Activated naive CD8-positive, alpha-beta T cell treated with anti-CD3 and anti-CD28 coated beads, Interleukin-2, amount 10 ng/mL, durations not matched to agents 7 days and 5 days (primary cell): Measurements from ENCODE around the gene CNPY2. TPM values are rescaled to one million over a fixed set of nuclear protein-coding genes. Genes with fewer than 3 reads are reported as not detected.
"Not testable (repeated sequence)": the region's sequence is repeated elsewhere in the genome, so short reads cannot be mapped to it uniquely, and the experiment has no call there.

Source experiments
- ATAC-seq: fragments of 150-1000 bp; cut with Tn5 transposase; one replicate; pipeline ENCODE4 v1.10.0; 2021; ENCODE audit warnings: low read depth, moderate library complexity
- POLR2A ChIA-PET: fragments of 350-600 bp; sonication (Branson Sonifier 250); formaldehyde crosslinking; loops from one replicate; lab custom pipeline; 2021; ENCODE audit warnings: antibody characterized with exemption; lab: Charles Lee
- DNase-seq: peaks from one replicate; pipeline ENCODE4 v3.0.0; 2021
- H3K27ac Mint-ChIP-seq: one replicate; pipeline ENCODE4 v1.8.0; 2022; ENCODE audit warnings: mild to moderate bottlenecking, mixed read lengths
- H3K27me3 Mint-ChIP-seq: one replicate; pipeline ENCODE4 v1.8.0; 2022; ENCODE audit warnings: mild to moderate bottlenecking, moderate library complexity, mixed read lengths
- H3K36me3 Mint-ChIP-seq: one replicate; pipeline ENCODE4 v1.8.0; 2021; ENCODE audit warnings: mild to moderate bottlenecking, mixed read lengths
- H3K4me1 Mint-ChIP-seq: one replicate; pipeline ENCODE4 v1.8.0; 2021; ENCODE audit warnings: mixed read lengths
- H3K4me3 Mint-ChIP-seq: one replicate; pipeline ENCODE4 v1.8.0; 2022; ENCODE audit warnings: mild to moderate bottlenecking, moderate library complexity, mixed read lengths
- H3K9me3 Mint-ChIP-seq: one replicate; pipeline ENCODE4 v1.8.0; 2021; ENCODE audit warnings: mixed read lengths
- total RNA-seq, 2 experiments: library from RNA; stranded (reverse); gene quantifications; one replicate each; pipeline ENCODE4 v1.2.3, GENCODE V29; 2021

The CNPY2 gene
- total RNA-seq, 2 experiments from 2014 or later = 85.6 to 89.0 TPM

DNA sequence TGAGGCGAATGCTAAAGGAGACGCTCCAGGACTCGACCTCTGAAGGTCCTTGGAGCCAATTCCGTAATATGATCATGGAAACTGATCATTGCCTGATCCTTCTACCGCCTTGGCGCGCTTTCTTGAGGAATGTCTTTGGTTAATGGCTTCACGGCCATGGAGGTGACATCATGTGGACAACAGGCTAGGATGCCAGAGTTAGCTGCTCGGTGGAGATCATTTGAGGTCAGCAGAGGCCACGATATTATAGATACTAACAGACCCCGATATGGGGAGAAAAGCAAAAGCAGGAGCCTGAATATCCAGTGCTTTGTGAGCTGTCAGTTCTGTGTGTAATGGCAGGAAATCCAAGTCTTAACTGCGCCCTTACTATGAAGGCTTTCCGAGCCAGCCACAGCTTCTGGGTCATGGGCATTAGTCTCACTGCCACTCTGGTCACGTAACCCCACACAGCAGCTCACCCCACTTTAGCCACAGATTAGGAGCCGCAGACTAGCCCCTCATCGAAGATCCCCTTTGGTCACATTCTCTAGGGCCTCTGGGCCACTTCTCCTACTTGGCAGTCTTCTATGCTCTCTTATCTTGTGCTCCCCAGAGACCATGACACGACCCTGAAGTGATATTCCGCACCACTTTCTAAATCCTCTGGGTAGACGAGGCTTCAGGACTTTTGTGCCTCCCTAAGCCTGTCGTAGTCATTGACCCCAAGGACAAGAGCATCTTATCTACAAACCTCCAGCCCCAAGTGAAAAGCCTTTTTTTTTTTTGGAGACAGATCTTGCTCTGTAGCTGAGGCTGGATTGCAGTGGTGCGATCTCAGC, 14.9 kb downstream of the CNPY2 start:
- Mint-ChIP-seq H3K4me1 (peaks cover 35% of the 10 kb centered on the region), H3K27ac (peak overlapping the region; percentile 92), H3K27me3 (no peaks in the 10 kb centered on the region), H3K9me3 (no peaks in the 10 kb centered on the region), H3K4me3 (peak overlapping the region; percentile 96), H3K36me3 (peaks cover 21% of the 10 kb centered on the region)
- DNase-seq = no peak
- POLR2A ChIA-PET = interaction anchor here (0.6 to 3.5 kb wide), 5 partner anchors 10 to 111 kb away, joined by 3 to 16 read pairs (median 6); partner anchors contain the start of gene COQ10A
- ATAC-seq = no peak

DNA sequence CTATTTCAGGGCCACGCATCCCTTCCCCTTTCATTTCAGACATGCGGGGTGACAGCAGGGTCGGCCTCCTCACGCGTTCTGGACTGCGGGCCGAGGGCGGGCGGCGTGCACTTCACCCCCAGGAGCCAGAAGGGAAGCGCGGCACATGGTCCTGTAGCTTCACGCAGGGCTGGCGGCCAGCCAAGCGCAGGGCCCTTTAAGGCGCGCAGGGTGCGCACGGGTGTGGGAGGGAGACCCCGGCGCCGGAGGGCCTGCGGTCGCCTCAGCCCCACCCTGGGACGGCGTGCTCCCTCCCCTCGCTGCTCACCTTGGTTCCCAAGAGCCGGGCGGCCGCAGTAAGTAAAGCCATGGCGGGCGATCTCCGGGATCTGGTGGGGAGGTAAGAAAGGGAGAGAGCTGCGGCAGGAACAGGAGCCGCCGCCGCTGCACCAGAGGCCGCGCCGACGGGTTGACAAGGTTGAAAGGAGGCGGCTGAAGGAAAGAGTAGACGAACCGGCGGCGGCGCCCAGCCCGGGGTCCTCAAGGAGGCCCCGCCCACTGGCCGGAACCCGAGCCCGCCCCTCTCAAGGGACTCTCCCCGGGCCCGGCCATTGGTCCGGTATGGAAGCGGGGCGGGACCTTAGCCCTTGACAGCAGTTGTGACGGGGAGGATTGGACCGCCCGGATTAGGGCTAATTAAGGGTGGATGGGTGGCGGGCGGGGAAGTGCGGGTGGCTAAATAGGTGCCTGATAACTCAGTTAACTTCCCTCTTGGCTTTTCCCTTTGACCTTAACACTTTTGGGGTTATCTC, 15.7 kb downstream of the CNPY2 start, which contains the start of gene CS:
Gene CS, minus strand, starts transcription at position 478 of the 791 bp plus-strand sequence. Its CDS starts 129 bp downstream, at position 349.
- POLR2A ChIA-PET = interaction anchor here (0.6 to 3.5 kb wide), 9 partner anchors 10 to 110 kb away, joined by 3 to 16 read pairs (median 6); partner anchors contain the start of genes CNPY2, COQ10A, PAN2 and STAT2
- no peaks in the 10 kb centered on the region for H3K9me3 Mint-ChIP-seq
- peak within 1 kb of the TSS; percentile 96 for H3K4me3 Mint-ChIP-seq
- ATAC-seq (peak; percentile 96), DNase-seq (peak; percentile 98)
- peak within 1 kb of the TSS; percentile 92 for H3K27ac Mint-ChIP-seq
- no peaks in the 10 kb centered on the region for H3K27me3 Mint-ChIP-seq
- H3K36me3 Mint-ChIP-seq = peaks cover 19% of the 10 kb centered on the region
- peaks cover 35% of the 10 kb centered on the region for H3K4me1 Mint-ChIP-seq

DNA sequence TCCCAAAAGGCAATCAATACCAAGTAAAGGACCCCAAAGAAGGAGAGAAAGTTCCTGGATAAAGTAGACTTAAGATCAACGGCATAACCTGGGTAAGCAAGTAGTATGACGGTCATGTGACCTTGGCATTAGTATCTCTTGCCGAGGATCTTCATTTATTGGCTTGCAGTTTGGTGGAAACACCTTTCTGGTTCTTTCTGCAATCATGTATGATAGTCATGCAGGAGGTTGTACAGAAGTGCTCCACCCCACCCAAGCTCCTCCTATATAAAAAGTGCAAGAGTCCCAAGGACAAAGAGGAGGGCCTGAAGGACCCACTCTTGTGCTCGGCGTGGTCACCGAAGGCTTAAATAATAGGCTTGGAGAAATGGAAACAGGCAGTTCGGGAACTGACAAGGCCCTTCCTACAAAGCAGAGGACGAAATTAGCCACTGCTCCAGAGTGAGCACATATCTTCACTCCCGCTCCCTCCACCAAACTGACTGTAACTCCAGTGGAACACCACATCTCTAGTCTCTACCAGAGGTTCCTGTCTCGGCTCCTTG, 16.4 kb downstream of the CNPY2 start:
- Mint-ChIP-seq H3K27me3 (no peaks in the 10 kb centered on the region), H3K36me3 (peaks cover 18% of the 10 kb centered on the region), H3K4me3 (peak overlapping the region; percentile 96), H3K4me1 (peaks cover 37% of the 10 kb centered on the region), H3K9me3 (no peaks in the 10 kb centered on the region), H3K27ac (peak overlapping the region; percentile 92)
- POLR2A ChIA-PET = interaction anchor here (1.0 to 3.5 kb wide), 8 partner anchors 9 to 196 kb away, joined by 3 to 16 read pairs (median 7); partner anchors contain the start of genes CNPY2, COQ10A, PA2G4 and PAN2
- DNase-seq (no peak), ATAC-seq (peak; percentile 8)

GRCh38 chr12:56298828-56299227, 17.0 kb downstream of the CNPY2 start:
- H3K36me3 Mint-ChIP-seq = peaks cover 20% of the 10 kb centered on the region
- POLR2A ChIA-PET = interaction anchor here (0.6 to 3.5 kb wide), 11 partner anchors 8 to 341 kb away, joined by 3 to 16 read pairs (median 4); partner anchors contain the start of genes CNPY2, COQ10A, PA2G4 and PAN2
- DNase-seq = no peak
- H3K27me3 Mint-ChIP-seq = no peaks in the 10 kb centered on the region
- H3K9me3 Mint-ChIP-seq = no peaks in the 10 kb centered on the region
- ATAC-seq = no peak
- H3K4me3 Mint-ChIP-seq = peak overlapping the region; percentile 96
- peaks cover 37% of the 10 kb centered on the region for H3K4me1 Mint-ChIP-seq
- H3K27ac Mint-ChIP-seq = peak overlapping the region; percentile 92

GRCh38 chr12:56297400-56297799, 18.4 kb downstream of the CNPY2 start:
- Mint-ChIP-seq H3K27me3 (no peaks in the 10 kb centered on the region), H3K27ac (peak overlapping the region; percentile 30), H3K9me3 (no peaks in the 10 kb centered on the region), H3K4me3 (peak overlapping the region; percentile 40), H3K4me1 (peaks cover 41% of the 10 kb centered on the region), H3K36me3 (peaks cover 22% of the 10 kb centered on the region)
- POLR2A ChIA-PET = no interaction called here
- DNase-seq (no peak), ATAC-seq (no peak)

DNA sequence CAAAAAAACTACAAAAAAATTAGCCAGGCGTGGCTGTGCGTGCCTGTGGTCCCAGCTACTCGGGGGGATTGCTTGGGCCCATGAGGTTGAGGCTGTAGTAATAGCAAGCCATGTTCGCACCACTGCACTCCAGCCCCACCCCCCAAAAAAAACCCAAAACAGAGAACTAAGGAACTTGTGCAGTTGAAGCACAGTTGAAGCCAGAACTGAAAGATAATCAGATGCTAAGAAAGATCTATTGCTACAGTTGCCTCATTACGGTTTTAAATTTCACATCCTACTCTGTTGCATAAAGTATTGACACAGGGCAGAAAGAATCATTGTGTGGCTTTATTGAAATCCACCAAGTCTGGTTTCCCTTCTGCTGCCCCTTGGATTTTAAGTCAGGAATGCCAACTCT, 19.5 kb downstream of the CNPY2 start:
- peak overlapping the region; percentile 54 for H3K27ac Mint-ChIP-seq
- peaks cover 22% of the 10 kb centered on the region for H3K36me3 Mint-ChIP-seq
- H3K9me3 Mint-ChIP-seq = no peaks in the 10 kb centered on the region
- no peak overlapping the region for H3K4me3 Mint-ChIP-seq
- no peaks in the 10 kb centered on the region for H3K27me3 Mint-ChIP-seq
- DNase-seq (no peak), ATAC-seq (no peak)
- POLR2A ChIA-PET = no interaction called here
- peaks cover 43% of the 10 kb centered on the region for H3K4me1 Mint-ChIP-seq

DNA sequence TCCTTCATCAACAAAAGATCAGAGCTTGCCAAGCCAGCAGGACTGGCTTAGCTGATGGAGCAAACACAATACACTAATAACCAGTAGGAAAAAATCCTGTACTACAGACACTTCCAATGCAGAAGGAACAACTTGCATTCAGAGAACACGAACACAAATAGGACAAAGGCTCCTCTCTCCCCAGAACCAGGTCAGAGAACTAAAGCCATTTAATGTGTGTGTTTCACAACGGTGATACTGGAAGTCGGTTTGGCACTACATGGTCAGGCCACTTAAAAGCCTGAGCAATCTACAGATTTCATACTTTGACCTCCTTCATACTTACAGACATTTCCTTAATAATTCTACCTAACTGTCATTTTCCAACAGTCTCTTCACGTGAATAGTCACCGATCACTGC, 22.0 kb downstream of the CNPY2 start:
- Mint-ChIP-seq H3K9me3 (no peaks in the 10 kb centered on the region), H3K4me1 (peaks cover 40% of the 10 kb centered on the region), H3K36me3 (peaks cover 27% of the 10 kb centered on the region), H3K4me3 (no peak overlapping the region), H3K27ac (no peak overlapping the region), H3K27me3 (no peaks in the 10 kb centered on the region)
- ATAC-seq (no peak), DNase-seq (no peak)
- POLR2A ChIA-PET = no interaction called here

GRCh38 chr12:56288705-56289387, 26.9 kb downstream of the CNPY2 start:
- Mint-ChIP-seq H3K27me3 (no peaks in the 10 kb centered on the region), H3K36me3 (peaks cover 9% of the 10 kb centered on the region), H3K4me3 (no peak overlapping the region), H3K27ac (peak overlapping the region; percentile 51), H3K4me1 (peaks cover 22% of the 10 kb centered on the region), H3K9me3 (no peaks in the 10 kb centered on the region)
- POLR2A ChIA-PET = interaction anchor here (1.2 to 3.4 kb wide), 2 partner anchors 11 to 13 kb away, joined by 3 to 16 read pairs; partner anchors contain the start of gene CS
- DNase-seq (no peak), ATAC-seq (no peak)

DNA sequence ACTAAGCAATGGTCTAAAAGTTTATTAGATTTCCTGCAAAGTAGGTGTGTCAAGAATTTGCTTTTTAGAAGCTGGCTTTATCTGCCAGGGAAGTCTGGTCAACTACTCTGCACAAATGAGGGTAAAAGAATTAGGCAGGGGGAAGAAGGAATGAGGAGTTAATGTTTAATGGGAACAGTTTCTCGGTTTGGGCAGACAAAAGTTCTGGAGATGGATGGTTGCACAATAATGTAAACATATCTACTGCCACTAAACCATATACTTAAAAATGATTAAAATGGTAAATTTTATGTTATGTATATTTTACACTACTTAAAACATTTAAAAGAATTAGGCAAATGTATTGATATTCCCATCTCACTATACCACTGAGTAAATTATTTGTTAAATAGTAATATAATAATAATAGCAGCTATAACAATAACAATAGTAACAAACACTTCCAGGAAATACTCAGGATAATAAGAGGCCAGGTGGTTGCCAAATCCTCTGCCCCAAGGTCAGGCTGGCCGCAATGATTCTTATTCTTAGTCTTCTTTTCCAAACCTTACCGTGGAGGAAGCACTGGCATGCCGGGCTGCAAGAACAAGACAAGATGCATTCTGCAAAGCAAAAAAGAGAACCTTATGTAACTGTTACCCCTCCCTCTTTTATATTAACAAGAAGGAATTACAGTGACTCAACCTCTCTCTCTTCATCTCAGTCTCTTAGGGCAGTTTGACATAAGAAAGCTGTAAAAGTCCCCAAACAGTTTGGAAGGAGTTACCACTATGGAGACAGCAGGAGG, 29.6 kb downstream of the CNPY2 start:
- ATAC-seq = no peak

GRCh38 chr12:56284263-56284662, 31.5 kb downstream of the CNPY2 start:
- H3K27me3 Mint-ChIP-seq, H3K4me3 Mint-ChIP-seq, H3K4me1 Mint-ChIP-seq, H3K9me3 Mint-ChIP-seq, H3K27ac Mint-ChIP-seq, POLR2A ChIA-PET, ATAC-seq, DNase-seq: not testable (repeated sequence)
- peaks cover 23% of the 10 kb centered on the region for H3K36me3 Mint-ChIP-seq

More for the DNA sequence above, 29.6 kb downstream of the CNPY2 start:
- Mint-ChIP-seq H3K27ac (peak overlapping the region; percentile 44), H3K27me3 (no peaks in the 10 kb centered on the region), H3K9me3 (no peaks in the 10 kb centered on the region), H3K4me3 (no peak overlapping the region), H3K36me3 (peaks cover 21% of the 10 kb centered on the region), H3K4me1 (peaks cover 11% of the 10 kb centered on the region)
- DNase-seq = no peak
- POLR2A ChIA-PET = interaction anchor here (1.2 kb wide), 1 partner anchor 19 kb away, joined by 4 read pairs; the partner anchor contains the start of gene COQ10A

DNA sequence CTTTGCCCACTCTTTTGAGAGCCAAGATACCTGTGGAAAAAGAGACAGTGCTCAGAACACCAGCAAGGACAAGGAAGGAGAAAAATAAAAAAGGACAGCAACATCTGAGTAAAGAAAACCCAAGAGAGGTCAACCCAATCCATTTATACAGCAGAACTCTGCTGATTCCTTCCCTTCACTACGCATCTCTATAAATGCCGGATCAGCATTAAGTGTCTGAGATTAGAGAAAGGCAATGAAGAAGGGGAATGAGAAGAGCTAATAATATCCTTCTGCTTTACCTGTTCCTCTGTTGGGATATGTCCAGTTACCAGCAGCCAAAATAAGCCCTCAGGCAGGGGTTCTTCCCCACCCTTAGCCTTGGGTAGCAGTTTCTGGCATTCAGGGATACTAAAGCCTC, 33.2 kb downstream of the CNPY2 start:
- Mint-ChIP-seq H3K27me3 (no peaks in the 10 kb centered on the region), H3K9me3 (no peaks in the 10 kb centered on the region), H3K4me3 (no peak overlapping the region), H3K4me1 (peaks cover 3% of the 10 kb centered on the region), H3K27ac (no peak overlapping the region), H3K36me3 (peaks cover 27% of the 10 kb centered on the region)
- POLR2A ChIA-PET = interaction anchor here (1.0 kb wide), 1 partner anchor 93 kb away, joined by 3 read pairs; the partner anchor contains the start of gene SMARCC2
- DNase-seq (no peak), ATAC-seq (no peak)

DNA sequence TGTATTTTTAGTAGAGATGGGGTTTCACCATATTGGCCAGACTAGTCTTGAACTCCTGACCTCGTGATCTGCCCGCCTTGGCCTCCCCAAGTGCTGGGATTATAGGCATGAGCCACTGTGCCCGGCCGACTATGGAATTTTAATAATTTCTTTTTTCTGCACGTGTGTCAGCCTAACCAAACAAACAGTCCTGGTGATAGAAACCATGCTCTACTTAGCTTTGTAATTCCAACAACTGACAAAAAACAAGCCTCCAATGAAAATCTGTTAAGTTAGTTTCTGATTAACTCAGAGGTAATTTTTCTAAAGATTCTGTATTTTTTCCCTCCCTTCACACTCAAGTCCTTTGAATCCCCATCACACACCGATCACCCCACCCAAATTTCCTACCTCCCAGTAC, 33.8 kb downstream of the CNPY2 start:
- ATAC-seq = no peak
- peak overlapping the region; percentile 36 for H3K27ac Mint-ChIP-seq
- peaks cover 3% of the 10 kb centered on the region for H3K4me1 Mint-ChIP-seq
- POLR2A ChIA-PET = interaction anchor here (1.0 kb wide), 1 partner anchor 92 kb away, joined by 3 read pairs; the partner anchor contains the start of gene SMARCC2
- no peak overlapping the region for H3K4me3 Mint-ChIP-seq
- H3K27me3 Mint-ChIP-seq = no peaks in the 10 kb centered on the region
- no peak for DNase-seq
- H3K36me3 Mint-ChIP-seq = peaks cover 27% of the 10 kb centered on the region
- H3K9me3 Mint-ChIP-seq = no peaks in the 10 kb centered on the region
